Fibroblast of mammary gland (primary cell): Measurements from ENCODE around the gene RASA3.

Experiments used
- DNase-seq: peaks from one replicate; pipeline ENCODE4 v3.0.0-alpha.2; 2010; ENCODE audit warnings: low read depth
- H3K4me3 ChIP-seq: 2 replicates; pipeline ENCODE4 v1.5.1; 2011; ENCODE audit warnings: low read depth, mild to moderate bottlenecking, low read length, moderate library complexity; ENCODE audit not compliant: control insufficient read depth
- TF ChIP-seq, protein P1 (sequence below): conservative IDR thresholded peaks from 2 replicates; pipeline ENCODE4 v1.5.1; 2011; ENCODE audit warnings: low read depth, low read length, inconsistent platforms; ENCODE audit not compliant: control insufficient read depth, insufficient read depth

RASA3 gene

DNA sequence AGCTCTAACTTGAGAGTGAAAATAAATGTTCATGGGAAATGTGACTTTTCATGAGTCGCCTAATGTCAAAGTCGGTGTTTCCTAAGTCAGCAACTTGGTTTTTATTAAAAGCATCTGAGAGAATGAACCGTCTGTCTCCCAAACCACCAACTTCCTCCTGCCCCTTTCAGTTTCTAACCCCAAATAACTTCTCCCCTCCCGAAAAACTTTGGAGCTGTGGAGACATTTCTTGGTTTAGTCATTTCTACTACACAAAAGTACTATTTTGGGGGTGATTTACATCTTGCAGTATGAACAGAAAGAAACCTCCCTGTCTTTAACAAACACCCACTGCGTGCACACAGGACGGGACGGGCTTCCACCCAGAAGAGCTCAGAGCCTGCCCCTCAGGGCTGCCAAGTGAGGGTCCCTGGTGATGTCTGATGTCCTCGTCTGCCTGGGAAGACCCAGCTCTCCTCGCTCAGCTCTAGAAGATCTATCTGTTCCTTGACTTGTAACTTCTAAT, 65.0 kb downstream of the RASA3 start:
- peak; percentile 91 for DNase-seq
- TF ChIP-seq, protein P1, sequence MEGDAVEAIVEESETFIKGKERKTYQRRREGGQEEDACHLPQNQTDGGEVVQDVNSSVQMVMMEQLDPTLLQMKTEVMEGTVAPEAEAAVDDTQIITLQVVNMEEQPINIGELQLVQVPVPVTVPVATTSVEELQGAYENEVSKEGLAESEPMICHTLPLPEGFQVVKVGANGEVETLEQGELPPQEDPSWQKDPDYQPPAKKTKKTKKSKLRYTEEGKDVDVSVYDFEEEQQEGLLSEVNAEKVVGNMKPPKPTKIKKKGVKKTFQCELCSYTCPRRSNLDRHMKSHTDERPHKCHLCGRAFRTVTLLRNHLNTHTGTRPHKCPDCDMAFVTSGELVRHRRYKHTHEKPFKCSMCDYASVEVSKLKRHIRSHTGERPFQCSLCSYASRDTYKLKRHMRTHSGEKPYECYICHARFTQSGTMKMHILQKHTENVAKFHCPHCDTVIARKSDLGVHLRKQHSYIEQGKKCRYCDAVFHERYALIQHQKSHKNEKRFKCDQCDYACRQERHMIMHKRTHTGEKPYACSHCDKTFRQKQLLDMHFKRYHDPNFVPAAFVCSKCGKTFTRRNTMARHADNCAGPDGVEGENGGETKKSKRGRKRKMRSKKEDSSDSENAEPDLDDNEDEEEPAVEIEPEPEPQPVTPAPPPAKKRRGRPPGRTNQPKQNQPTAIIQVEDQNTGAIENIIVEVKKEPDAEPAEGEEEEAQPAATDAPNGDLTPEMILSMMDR: no peak
- H3K4me3 ChIP-seq: no peak overlapping the region

DNA sequence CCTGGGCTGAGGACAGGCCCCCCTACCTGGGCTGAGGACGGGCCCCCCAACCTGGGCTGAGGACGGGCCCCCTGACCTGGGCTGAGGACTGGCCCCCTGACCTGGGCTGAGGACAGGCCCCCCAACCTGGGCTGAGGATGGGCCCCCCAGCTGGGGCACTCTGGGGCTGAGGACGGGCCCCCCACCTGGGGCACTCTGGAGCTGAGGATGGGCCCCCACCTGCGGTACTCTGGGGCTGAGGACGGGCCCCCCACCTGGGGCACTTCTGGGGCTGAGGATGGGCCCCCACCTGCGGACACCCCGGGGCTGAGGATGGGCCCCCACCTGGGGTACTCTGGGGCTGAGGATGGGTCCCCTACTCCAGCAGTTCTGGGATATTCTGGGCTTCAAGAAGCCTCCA, 65.5 kb downstream of the RASA3 start:
- DNase-seq: no peak
- TF ChIP-seq, protein P1: no peak
- no peak overlapping the region for H3K4me3 ChIP-seq

DNA sequence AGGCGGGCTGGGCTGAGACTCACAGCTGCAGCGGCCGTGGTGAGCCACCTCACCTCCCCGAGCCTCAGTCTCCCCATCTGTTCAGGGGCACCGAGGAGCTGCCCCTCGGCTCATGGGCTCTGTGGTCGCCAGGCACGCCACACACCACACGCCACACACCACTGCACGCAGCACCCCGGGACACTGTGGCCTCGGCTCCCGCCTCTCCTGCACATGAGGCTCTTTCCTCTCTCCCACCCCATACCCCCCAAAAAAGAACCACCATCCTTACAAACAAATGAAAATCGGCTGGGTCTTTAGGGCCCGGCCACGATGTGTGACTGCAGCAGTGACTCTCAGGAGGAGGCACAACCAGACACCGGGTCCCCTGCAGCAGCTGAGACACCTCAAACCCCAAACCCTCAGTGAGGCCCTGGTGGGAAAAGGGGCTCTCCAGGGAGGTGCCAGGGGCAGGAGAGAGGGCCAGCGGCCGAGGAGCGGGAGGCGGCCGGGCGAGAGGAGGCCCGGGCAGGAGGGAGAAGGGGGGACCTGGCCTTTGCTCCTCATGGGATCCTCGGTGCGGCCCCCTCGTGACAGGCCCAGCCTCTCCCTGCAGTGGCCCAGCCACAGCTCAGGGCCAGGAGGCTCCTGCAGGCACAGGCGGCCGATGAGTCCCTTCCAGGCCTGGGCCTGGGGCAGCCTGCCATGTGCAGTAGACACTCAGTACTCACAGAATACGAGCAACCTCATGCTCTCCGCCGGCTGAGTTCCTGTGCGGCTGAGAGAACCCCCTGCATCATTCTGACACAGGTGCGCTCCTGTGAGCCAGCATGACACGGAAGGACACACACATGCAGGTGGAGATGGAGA, 66.3 kb downstream of the RASA3 start:
- TF ChIP-seq, protein P1: no peak
- H3K4me3 ChIP-seq: no peak overlapping the region
- DNase-seq: no peak

DNA sequence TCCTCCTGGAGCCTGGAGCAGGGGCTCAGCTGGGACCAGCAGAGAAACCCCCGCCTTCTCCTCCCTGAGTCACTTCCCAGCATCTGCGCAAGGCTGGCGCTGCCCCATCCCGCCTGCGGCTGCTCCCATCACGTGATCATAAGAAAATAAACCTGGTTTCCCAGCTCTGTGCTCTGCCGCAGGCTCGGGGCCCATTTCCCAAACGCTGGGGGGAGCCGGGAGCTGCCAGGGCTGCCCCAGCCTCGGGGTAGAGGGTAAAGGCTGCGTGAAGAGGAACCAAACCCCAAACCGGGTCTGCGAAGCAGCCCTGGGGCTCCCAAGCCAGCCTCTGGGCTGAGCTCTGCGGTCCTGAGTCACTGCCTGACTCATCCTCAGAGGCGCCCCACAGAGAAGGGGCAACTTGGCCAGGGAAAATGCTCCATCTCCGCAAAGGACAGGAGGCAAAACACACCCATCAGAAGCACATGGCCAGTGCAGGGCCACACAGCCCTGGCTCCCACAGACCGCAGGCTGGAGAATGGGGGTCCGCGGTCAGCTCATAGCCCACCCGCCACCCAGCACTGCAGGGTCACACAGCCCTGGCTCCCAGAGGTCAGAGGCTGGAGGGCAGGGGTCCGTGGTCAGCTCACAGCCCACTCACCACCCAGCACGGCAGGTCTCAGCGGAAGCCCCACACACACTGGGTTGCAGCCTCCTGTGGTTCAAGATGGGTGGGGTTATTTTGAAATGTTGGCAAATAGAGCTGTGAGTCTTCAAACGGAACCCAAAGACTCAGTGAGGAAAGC, 67.1 kb downstream of the RASA3 start:
- DNase-seq: peak; percentile 99
- peak overlapping the region; percentile 29 for H3K4me3 ChIP-seq
- TF ChIP-seq, protein P1: no peak

DNA sequence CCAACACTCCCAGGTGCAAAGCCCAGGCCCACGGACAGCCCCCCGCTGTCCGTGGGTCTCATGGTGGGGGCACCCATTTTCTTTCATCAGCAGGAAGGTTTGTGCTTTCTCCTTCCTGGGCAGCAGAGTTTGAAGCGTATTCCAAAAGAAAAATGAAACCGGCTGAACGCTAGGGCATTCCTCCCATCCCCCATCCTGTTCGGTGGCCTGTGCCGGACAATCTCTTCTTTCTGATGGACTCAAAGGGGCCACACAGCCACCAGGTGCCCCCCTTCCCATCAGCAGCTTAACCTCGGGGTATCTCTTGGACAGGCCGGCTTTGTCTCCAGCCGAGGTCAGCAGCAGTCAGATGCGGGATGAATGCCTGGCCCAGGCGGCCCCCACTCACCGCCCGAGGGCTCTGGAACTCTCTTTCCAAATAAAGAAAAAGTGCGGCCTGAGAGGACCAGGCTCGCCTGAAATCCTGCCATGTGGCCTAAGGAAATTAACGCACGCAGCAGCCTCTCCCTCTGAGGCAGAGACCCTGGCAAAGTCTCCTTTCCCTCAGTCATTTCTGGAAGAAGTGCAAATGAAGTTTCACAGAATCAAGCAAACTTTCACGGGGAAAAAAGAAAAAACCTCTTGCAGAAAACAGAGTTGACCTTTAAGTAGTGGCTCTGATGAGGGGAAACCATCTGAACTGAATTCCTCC, 67.8 kb downstream of the RASA3 start:
- H3K4me3 ChIP-seq: peak overlapping the region; percentile 37
- peak; percentile 43 for DNase-seq
- TF ChIP-seq, protein P1: no peak
